ES-I3 (cell line): ENCODE data around the gene H2AZ1.

ENCODE experiments used
- H3K36me3 ChIP-seq: 2 replicates; pipeline ENCODE4 v1.6.1; 2013; ENCODE audit warnings: mild to moderate bottlenecking, low read length, control low read depth, moderate library complexity; ENCODE audit not compliant: insufficient read depth
- H3K4me1 ChIP-seq: 2 replicates; pipeline ENCODE4 v1.6.1; 2013; ENCODE audit warnings: mild to moderate bottlenecking, control low read depth, low read length; ENCODE audit not compliant: insufficient read depth
- H3K9ac ChIP-seq: 2 replicates; pipeline ENCODE4 v1.6.1; 2013; ENCODE audit warnings: low read depth, mild to moderate bottlenecking, low read length, moderate library complexity
- H3K9me3 ChIP-seq: 2 replicates; pipeline ENCODE4 v1.6.1; 2013; ENCODE audit warnings: mild to moderate bottlenecking, low read length, moderate library complexity; ENCODE audit not compliant: control insufficient read depth, insufficient read depth

The H2AZ1 gene

DNA sequence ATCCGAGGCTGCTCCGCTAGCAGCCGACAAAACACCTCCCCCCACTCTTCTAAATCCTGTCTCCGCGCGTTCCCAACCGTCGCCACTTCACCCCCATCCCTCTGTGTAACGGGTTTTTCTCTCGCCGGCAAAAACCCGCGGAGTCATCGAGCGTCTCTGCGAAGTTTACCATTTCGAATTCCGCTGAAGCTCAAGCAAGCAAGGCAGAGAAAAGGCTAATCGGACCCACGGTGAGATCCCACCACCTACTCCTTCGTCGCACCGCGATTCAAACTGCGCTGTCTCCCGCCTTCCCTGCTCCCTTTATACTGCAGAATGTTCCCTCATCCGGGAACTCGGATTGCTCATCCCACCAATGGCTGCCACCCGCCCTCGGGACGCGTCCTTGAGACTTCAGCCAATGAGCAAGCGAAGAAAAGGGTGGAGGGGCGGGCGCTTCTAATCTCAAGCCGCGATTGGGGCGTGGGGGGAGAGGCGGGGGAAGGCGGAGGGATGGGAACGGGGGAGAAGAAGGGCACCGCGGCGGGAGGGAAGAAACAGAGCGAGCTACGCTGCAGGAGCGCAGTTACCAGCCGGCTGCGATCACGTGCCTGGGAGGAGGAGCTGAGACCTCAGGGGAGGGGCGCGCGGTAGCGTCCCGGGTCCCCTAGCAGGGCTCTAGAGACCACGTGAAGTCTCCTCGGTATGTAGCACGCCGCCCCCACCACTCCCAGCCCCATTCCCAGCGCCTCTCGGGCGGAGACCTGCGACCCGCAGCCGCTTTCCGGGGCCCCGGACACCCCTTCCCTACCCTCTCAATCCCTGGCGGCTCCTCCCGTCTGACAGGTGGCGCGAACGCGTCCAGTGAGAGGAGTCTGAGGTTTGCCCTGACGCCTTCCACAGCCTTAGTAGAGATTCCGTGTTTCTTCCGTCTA lies at the start of gene H2AZ1:
Gene H2AZ1 (minus strand): TSS at position 277 of the 914 bp plus-strand sequence. CDS start 105 bp downstream, at position 172.
- Histone ChIP-seq H3K9me3 (no peaks in the 10 kb centered on the region), H3K36me3 (peaks cover 6% of the 10 kb centered on the region), H3K4me1 (peaks cover 11% of the 10 kb centered on the region), H3K9ac (peak within 1 kb of the TSS; percentile 99)

DNA sequence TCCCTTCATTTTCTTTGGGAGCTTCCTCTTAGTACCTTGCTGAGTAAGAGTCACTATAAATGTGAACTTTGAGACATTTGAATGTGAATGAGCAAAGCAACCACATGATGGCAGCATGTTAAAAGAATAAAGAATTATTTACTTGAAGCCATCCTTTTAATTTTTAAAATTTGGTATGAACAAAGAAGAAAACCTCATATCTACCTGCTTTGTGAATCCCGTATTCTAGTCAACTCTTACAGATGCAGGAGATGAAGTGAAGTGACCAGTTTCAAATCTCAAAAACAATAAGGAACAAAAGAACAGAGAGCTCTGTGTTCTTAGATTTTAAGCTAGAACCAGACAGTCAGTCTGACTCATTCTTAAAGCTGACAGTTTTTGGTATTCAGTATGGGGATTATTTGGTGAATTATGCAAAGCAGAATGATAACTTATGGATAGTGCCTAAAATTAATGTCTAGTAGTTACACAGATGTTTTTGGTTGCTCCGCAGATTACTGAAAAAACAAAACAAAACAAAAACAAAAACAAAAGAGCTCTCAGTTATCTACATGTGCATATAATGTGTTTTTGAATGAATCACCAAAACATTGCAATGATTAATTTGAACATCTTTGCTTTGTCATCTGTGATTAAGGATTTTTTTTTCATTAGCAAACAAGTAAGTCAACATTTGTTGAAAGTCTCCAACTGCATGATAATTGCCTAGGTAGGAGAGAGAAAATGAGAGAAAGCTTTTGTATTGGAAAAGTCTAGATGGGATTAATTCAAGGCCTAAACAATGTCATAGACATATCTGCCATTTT lies 48.2 kb upstream of the H2AZ1 start:
- H3K9ac ChIP-seq: no peak overlapping the region
- H3K9me3 ChIP-seq: no peaks in the 10 kb centered on the region
- no peaks in the 10 kb centered on the region for H3K36me3 ChIP-seq
- H3K4me1 ChIP-seq: peaks cover 5% of the 10 kb centered on the region; the same call in 1 of the 2 replicates

GRCh38 chr4:99991741-99992140 lies 41.7 kb upstream of the H2AZ1 start:
- H3K9ac ChIP-seq: no peak overlapping the region
- no peaks in the 10 kb centered on the region for H3K36me3 ChIP-seq
- H3K9me3 ChIP-seq: no peaks in the 10 kb centered on the region
- H3K4me1 ChIP-seq: no peaks in the 10 kb centered on the region

- no peaks in the 10 kb centered on the region for H3K9me3 ChIP-seq
- no peaks in the 10 kb centered on the region for H3K36me3 ChIP-seq
- no peaks in the 10 kb centered on the region for H3K4me1 ChIP-seq
- no peak overlapping the region for H3K9ac ChIP-seq
Observed at GRCh38 chr4:99987681-99988080, 37.6 kb upstream of the H2AZ1 start.

DNA sequence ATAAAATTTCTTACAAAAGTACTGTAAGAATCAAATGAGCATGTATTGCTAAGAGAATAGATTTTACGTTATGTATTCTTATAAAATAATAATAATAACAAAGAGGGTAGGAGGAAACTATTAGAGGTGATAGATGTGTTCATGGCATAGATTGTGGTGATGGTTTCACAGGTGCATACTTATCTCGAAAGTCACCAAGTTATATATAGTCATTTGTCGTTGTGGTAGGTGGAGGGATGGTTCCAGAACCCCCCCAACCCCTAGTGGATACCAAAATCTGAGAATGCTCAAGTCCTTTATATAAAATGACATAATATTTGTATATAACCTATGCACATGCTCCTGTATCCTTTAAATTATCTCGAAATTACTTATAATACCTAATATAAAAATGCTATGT lies 36.7 kb upstream of the H2AZ1 start:
- Histone ChIP-seq H3K4me1 (no peaks in the 10 kb centered on the region), H3K9ac (no peak overlapping the region), H3K9me3 (no peaks in the 10 kb centered on the region), H3K36me3 (no peaks in the 10 kb centered on the region)

DNA sequence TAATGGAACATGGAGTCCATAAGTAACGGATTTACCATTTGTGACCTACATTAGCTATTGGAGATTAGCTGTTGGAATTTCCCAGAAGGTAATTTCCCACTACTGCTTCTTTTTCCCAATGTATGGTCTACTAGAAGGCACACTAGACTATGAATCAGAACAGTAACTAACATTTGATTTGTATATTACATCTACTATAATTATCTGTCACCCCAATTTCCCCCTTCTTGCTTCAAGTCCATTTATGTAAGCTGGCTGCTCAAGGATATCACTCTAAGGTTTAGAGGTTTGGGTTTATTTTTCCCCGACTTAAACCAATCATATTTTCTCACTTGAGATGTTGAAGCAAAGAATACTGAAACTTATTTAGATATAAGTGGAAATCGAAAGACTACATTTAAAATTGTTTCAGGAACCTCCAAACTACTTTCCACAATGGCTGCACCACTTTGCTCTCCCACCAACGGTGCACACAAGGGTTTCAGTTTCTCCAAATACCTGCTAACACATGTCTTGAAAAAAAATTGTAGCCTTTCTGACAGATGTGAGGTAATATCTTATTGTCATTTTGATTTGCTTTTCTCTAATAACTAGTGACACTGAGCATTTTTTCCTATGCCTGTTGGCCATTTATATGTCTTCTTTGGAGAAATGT lies 33.3 kb upstream of the H2AZ1 start:
- Histone ChIP-seq H3K4me1 (no peaks in the 10 kb centered on the region), H3K9me3 (no peaks in the 10 kb centered on the region), H3K9ac (no peak overlapping the region), H3K36me3 (no peaks in the 10 kb centered on the region)

GRCh38 chr4:99979872-99980271 lies 29.8 kb upstream of the H2AZ1 start:
- H3K9me3 ChIP-seq: no peaks in the 10 kb centered on the region

GRCh38 chr4:99971453-99972111 lies 21.5 kb upstream of the H2AZ1 start:
- no peaks in the 10 kb centered on the region for H3K36me3 ChIP-seq
- no peaks in the 10 kb centered on the region for H3K4me1 ChIP-seq
- no peak overlapping the region for H3K9ac ChIP-seq
- H3K9me3 ChIP-seq: no peaks in the 10 kb centered on the region

More at GRCh38 chr4:99979872-99980271, 29.8 kb upstream of the H2AZ1 start:
- H3K9ac ChIP-seq: no peak overlapping the region
- no peaks in the 10 kb centered on the region for H3K36me3 ChIP-seq
- no peaks in the 10 kb centered on the region for H3K4me1 ChIP-seq

- no peaks in the 10 kb centered on the region for H3K4me1 ChIP-seq
- H3K36me3 ChIP-seq: no peaks in the 10 kb centered on the region
- no peaks in the 10 kb centered on the region for H3K9me3 ChIP-seq
- no peak overlapping the region for H3K9ac ChIP-seq
Observed at GRCh38 chr4:99968330-99968729, 18.3 kb upstream of the H2AZ1 start.

DNA sequence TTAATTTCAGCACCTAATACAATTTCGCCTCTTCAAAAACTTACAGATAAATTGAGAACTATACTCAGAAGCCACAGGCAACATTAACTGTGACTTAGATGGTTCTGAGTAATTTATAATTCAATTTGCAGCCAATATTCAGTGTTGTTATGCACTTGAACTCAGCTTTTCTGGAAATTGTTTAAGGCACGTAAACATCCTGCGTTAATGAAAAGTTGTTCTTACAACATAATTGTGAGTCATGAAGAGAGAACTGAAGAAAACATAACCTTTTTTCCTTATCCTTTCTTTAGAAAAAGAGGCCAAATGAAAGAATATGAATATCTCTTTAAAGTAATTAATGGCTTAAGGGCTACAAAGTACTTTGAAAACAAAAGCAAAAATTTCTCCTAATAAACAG lies 16.6 kb upstream of the H2AZ1 start:
- no peaks in the 10 kb centered on the region for H3K36me3 ChIP-seq
- no peaks in the 10 kb centered on the region for H3K4me1 ChIP-seq
- H3K9ac ChIP-seq: no peak overlapping the region
- H3K9me3 ChIP-seq: no peaks in the 10 kb centered on the region

DNA sequence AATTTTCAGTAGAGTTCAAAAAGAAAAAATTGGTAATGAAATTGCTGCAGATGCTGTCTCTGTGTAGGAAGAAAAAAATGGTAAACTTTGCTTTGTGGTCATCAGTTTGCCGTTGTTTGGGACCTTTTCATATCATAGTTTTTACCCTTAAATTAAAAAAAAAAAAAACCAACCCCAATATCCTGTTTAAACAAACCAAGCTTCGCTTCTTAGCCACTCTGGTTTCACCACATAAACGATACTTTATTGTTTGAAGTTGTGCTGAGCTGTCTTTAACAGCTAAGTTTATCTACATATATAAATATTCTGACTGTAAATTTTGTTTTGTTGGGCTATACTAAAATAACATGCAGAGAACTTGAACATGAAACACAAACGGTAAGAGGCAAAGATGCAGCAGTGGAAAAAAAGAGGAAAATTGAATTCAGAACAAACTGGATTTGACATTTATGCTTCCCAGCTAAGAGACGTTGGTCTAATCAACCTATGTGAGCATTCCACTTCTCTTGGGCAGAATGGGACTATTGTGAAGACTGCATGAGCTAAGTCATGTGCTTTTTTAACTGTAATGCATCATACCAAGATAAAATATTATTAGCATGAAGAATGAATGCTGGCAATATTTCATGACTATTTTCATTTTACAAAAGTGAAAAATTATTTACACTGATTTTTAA lies 15.7 kb upstream of the H2AZ1 start:
- Histone ChIP-seq H3K36me3 (no peaks in the 10 kb centered on the region), H3K9me3 (no peaks in the 10 kb centered on the region), H3K9ac (no peak overlapping the region)

DNA sequence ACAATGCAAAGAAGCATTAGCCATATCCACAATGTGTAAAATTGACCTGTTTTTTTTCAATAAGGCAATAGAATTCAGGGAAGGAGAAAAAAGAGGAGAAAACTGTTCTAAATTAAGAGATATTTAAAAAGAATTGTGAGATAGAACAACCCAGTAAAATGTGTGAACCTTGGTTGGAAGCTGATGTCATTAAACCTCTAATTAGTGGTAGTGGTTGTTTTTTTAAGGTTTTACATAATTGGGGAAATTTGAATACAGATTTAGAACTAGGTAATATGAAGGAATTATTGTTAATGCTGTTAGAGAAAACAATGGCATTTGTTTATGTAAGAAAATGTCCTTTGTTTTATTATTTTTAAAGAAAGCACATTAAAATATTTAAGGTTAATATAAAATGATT lies 15.1 kb upstream of the H2AZ1 start:
- Histone ChIP-seq H3K36me3 (no peaks in the 10 kb centered on the region), H3K9ac (no peak overlapping the region), H3K9me3 (no peaks in the 10 kb centered on the region), H3K4me1 (no peaks in the 10 kb centered on the region)

More for the DNA sequence above, 15.7 kb upstream of the H2AZ1 start:
- no peaks in the 10 kb centered on the region for H3K4me1 ChIP-seq

DNA sequence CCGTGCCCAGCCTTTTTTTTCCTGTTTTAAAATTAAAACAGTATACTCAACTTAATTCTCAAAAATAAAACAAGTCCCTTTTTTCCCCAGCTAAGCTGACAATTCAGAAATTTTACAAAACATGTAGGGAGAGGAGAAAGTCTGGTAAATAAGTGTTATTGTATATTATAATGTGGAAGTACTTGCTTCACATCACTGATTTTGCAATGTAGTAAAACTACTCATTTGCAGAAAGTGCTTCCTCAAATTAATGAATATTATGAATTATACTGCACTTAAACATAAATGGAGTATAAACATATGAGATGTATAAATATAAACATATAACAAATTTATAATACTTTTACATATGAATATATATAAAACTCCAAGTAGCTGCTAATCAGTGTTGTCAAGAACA lies 11.6 kb upstream of the H2AZ1 start:
- Histone ChIP-seq H3K36me3 (no peaks in the 10 kb centered on the region), H3K4me1 (no peaks in the 10 kb centered on the region), H3K9me3 (no peaks in the 10 kb centered on the region), H3K9ac (no peak overlapping the region)
